GM11168 (cell line): ENCODE measurements around the gene HIRIP3.
"Not testable (repeated sequence)": the region's sequence is repeated elsewhere in the genome, so short reads cannot be mapped to it uniquely, and the experiment has no call there.

ENCODE experiments used
- in situ Hi-C: fragments of 300-500 bp; cut with MboI; formaldehyde crosslinking; loops from one replicate; pipeline ENCODE4 v1.12.0; 2022; ENCODE audit warnings: low sequenced_read_pairs; ENCODE audit not compliant: unreplicated experiment

HIRIP3 gene

GRCh38 chr16:29963021-29963743 is 32.2 kb downstream of the HIRIP3 start:
- in situ Hi-C loops, result no loop called here

GRCh38 chr16:29962344-29962994 is 32.9 kb downstream of the HIRIP3 start:
- in situ Hi-C loops, result no loop called here

GRCh38 chr16:29961479-29962343 is 33.7 kb downstream of the HIRIP3 start, which contains the start of gene TMEM219:
TSS of gene TMEM219 (plus strand) at chr16:29962079. CDS start at chr16:29963144, 1,065 bp downstream.
- in situ Hi-C loops, result no loop called here

GRCh38 chr16:29961127-29961478 is 34.3 kb downstream of the HIRIP3 start:
- in situ Hi-C loops, result no loop called here

- in situ Hi-C loops, result not testable (repeated sequence)
These were observed 35.6 kb downstream of the HIRIP3 start for GRCh38 chr16:29959821-29960220.

- in situ Hi-C loops, result no loop called here
These were observed 36.1 kb downstream of the HIRIP3 start for GRCh38 chr16:29959293-29959692.

GRCh38 chr16:29958756-29959155 is 36.7 kb downstream of the HIRIP3 start:
- in situ Hi-C loops, result no loop called here

- in situ Hi-C loops, result no loop called here
These were observed 43.6 kb downstream of the HIRIP3 start for GRCh38 chr16:29951625-29952365.

GRCh38 chr16:29950806-29951461 is 44.5 kb downstream of the HIRIP3 start:
- in situ Hi-C loops, result no loop called here

GRCh38 chr16:29947897-29948296 is 47.5 kb downstream of the HIRIP3 start:
- in situ Hi-C loops, result no loop called here

- in situ Hi-C loops, result no loop called here
These were observed 51.3 kb downstream of the HIRIP3 start for GRCh38 chr16:29943846-29944799.
